HG03558 (cell line): ENCODE measurements around the gene RPS6KL1.

ENCODE experiments used
- ATAC-seq: cut with Tn5 transposase; IDR thresholded peaks from one replicate; pipeline ENCODE4 v1.9.1; 2021; ENCODE audit warnings: moderate number of reproducible peaks; ENCODE audit not compliant: unreplicated experiment; ENCODE audit errors: extremely low read depth

The RPS6KL1 gene

GRCh38 chr14:74896400-74896799 lies 26.7 kb downstream of the RPS6KL1 start:
- no peak for ATAC-seq

GRCh38 chr14:74893614-74894091 lies 29.4 kb downstream of the RPS6KL1 start:
- ATAC-seq, result no peak

- ATAC-seq, result no peak
These were observed 30.3 kb downstream of the RPS6KL1 start for GRCh38 chr14:74892745-74893144.

GRCh38 chr14:74891870-74892269 lies 31.2 kb downstream of the RPS6KL1 start:
- no peak for ATAC-seq

GRCh38 chr14:74890262-74890661 lies 32.8 kb downstream of the RPS6KL1 start:
- no peak for ATAC-seq

- ATAC-seq, result no peak
These were observed 34.6 kb downstream of the RPS6KL1 start for GRCh38 chr14:74888164-74889158.

GRCh38 chr14:74886001-74886400 lies 37.1 kb downstream of the RPS6KL1 start:
- ATAC-seq, result no peak

GRCh38 chr14:74882103-74882920 lies 40.7 kb downstream of the RPS6KL1 start:
- ATAC-seq, result peak; percentile 15

GRCh38 chr14:74881431-74882102 lies 41.5 kb downstream of the RPS6KL1 start, which contains the start of gene DLST:
Gene DLST (plus strand): TSS chr14:74881916. CDS start chr14:74881954, 38 bp downstream.
- peak; percentile 78 for ATAC-seq

GRCh38 chr14:74879427-74880182 lies 43.5 kb downstream of the RPS6KL1 start:
- no peak for ATAC-seq

- ATAC-seq, result no peak
These were observed 46.8 kb downstream of the RPS6KL1 start, which contains the start of gene PROX2 for GRCh38 chr14:74875941-74876913. Gene PROX2 (minus strand): TSS chr14:74876145. CDS start chr14:74863834, 12,311 bp downstream.

GRCh38 chr14:74875204-74875603 lies 47.9 kb downstream of the RPS6KL1 start:
- no peak for ATAC-seq

- no peak for ATAC-seq
These were observed 51.2 kb downstream of the RPS6KL1 start for GRCh38 chr14:74871819-74872218.

GRCh38 chr14:74868739-74869138 lies 54.3 kb downstream of the RPS6KL1 start:
- no peak for ATAC-seq

- no peak for ATAC-seq
These were observed 55.4 kb downstream of the RPS6KL1 start for GRCh38 chr14:74867673-74868072.

- ATAC-seq, result no peak
These were observed 56.2 kb downstream of the RPS6KL1 start for GRCh38 chr14:74866708-74867389.

- no peak for ATAC-seq
These were observed 57.9 kb downstream of the RPS6KL1 start for GRCh38 chr14:74865156-74865555.

GRCh38 chr14:74864198-74864597 lies 58.9 kb downstream of the RPS6KL1 start:
- ATAC-seq, result no peak
